ENCODE results near the gene RGS14.

Gene RGS14

DNA sequence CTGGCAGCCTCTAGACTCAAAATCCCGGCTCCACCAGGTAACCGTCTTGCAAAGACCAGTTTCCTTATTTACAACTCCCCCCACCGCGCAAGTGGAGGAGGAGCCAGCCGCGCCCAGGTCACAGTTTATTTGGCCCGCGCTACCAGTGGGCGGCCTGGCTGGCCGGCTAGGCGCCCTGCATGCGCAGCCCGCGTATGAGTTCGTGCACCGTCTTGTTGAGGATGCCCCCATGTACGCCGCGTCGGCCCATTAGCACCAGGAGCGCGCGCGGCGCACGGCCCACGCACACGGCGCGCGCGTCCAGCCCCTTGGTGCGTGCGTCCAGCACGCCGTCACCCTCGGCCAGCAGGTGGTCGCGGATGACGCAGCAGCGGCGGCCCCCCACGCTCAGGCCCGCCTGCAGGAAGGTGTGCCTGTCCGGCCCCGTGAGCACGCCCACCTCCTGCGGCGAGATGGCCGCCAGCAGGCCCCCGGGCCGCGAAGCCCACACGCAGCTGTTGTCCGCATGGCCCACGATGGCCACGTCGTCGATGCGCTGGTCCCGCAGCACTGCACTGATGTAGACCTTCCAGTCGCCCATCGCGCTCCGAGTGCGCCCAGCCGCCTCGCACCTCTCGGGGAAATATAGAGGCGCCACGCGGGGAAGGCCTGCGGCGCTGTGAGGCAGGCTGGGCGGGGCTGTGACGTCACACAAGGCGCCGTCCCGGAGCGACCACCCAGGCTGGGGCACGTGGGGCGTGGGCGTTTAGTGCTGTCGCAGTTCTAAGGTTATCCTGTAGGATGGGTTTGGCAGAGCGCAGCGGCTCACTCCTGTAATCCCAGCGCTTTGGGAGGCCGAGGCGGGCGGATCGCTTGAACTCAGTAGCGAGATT lies 42.5 kb downstream of the RGS14 start, which contains the start of gene PFN3:
PFN3 (minus strand) TSS at position 665 of the 872 bp plus-strand sequence; CDS start at position 580, 85 bp downstream.
- no peak within 1 kb of the TSS for H3K4me3 ChIP-seq (replicated peaks in 1 of 2; ENCODE audit: low read depth in 2 of 2, low read length in 2 of 2)
- TF ChIP-seq CTCF (IDR thresholded peaks at IDR 0.05; ENCODE audit: low read depth, low read length): no peak
- peak; percentile 18 to 52 for DNase-seq (ENCODE audit: low read depth in 2 of 2)

DNA sequence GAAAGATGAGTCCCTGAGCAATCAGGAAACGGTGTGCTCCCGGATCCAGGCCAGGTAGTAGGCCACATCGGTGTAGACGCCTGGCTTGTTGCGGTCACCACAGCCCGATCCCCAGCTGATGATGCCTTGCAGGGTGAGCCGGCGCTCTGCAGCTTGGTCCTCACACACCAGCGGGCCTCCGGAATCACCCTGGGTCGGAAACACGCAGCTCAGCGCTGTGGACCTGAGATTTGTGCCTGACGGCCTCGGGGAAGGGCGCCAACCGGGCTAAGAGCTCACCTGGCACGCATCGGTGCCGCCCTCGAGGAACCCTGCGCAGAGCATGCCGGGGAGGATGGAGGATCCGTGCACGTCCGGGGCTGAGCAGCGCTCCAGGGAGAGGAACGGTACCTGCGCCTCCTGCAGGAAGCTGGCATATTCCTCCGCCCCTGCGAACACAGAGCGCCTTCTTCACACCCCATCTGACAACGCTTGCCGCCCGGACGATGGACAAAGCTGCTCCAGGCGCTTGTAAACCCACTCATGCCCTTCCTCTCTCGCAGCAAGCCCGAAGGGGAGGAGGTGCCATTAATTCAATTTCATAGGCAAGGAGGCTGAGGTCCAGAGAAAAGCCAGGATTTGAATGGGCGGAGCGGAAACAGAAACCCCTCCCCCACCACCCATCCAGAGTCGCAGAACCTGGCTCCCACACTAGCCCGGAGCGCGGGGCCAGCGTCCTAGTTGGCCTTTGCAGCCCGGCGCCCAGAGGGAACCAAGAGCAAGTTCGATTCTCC lies 44.7 kb downstream of the RGS14 start:
- TF ChIP-seq CTCF (IDR thresholded peaks at IDR 0.05; ENCODE audit: low read depth, low read length): peak; percentile 33
- peak; percentile 46 to 58 for DNase-seq (ENCODE audit: low read depth in 2 of 2)
- peak overlapping the region in 1 of 2 donors; percentile 1 for H3K4me3 ChIP-seq (replicated peaks in 1 of 2; ENCODE audit: low read depth in 2 of 2, low read length in 2 of 2)

DNA sequence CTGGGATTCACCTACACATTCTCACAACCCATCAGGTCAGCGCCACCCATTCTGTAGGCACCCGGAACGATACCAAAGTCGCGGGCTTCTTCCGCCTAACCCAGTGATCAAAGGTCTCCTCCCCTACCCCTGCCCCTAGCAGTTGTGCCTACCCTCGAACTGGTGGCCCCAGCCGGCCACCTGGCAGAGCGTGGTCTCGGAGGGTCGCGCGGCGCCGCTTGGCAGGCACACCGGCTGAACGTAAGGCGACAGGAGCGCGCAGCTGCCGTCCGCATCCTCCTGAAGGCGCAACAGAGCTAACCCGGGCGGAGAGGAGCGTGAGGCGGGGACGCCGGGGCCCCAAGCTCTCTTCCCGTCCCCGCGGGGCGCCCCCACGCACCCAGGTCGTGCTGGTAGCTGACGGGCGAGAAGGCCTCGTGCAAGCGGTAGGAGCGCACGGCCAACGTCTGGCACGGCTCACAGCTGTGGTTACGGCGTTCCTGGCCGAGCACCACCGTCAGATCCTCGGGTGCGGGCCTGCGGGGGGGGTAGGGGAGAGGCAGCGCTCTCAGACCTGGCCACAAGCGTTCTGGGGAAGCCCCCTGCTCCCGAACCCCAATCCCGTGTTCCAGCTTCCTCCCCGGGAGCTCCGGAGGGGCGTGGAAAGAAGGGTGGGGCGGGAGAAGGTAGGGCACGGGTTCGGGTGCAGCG lies 45.5 kb downstream of the RGS14 start:
- no peak for DNase-seq (ENCODE audit: low read depth in 2 of 2)
- TF ChIP-seq CTCF (IDR thresholded peaks at IDR 0.05; ENCODE audit: low read depth, low read length): no peak

GRCh38 chr5:177403792-177404640 lies 46.3 kb downstream of the RGS14 start:
- TF ChIP-seq CTCF (IDR thresholded peaks at IDR 0.05; ENCODE audit: low read depth, low read length): peak; percentile 67
- H3K4me3 ChIP-seq (replicated peaks in 1 of 2; ENCODE audit: low read depth in 2 of 2, low read length in 2 of 2): peak overlapping the region; percentile 59 to 60
- peak; percentile 70 to 87 for DNase-seq (ENCODE audit: low read depth in 2 of 2)

More for the DNA sequence above, 45.5 kb downstream of the RGS14 start:
- peak overlapping the region; percentile 59 to 60 for H3K4me3 ChIP-seq (replicated peaks in 1 of 2; ENCODE audit: low read depth in 2 of 2, low read length in 2 of 2)

GRCh38 chr5:177404641-177405179 lies 47.0 kb downstream of the RGS14 start:
- TF ChIP-seq CTCF (IDR thresholded peaks at IDR 0.05; ENCODE audit: low read depth, low read length): no peak
- peak overlapping the region; percentile 59 to 60 for H3K4me3 ChIP-seq (replicated peaks in 1 of 2; ENCODE audit: low read depth in 2 of 2, low read length in 2 of 2)

More at GRCh38 chr5:177404641-177405179, 47.0 kb downstream of the RGS14 start:
- no peak for DNase-seq (ENCODE audit: low read depth in 2 of 2)

All from cardiac fibroblast (primary cell).